ENCODE measurements around the gene GPD1L. TPM values are rescaled to one million over a fixed set of nuclear protein-coding genes. Genes with fewer than 3 reads are reported as not detected.

Gene GPD1L
- total and polyA plus RNA-seq, 2 of the 13 experiments (the other 11 are each of a cell fraction or from before 2014, with no cell fraction given) = 4.9 to 13.7 TPM

DNA sequence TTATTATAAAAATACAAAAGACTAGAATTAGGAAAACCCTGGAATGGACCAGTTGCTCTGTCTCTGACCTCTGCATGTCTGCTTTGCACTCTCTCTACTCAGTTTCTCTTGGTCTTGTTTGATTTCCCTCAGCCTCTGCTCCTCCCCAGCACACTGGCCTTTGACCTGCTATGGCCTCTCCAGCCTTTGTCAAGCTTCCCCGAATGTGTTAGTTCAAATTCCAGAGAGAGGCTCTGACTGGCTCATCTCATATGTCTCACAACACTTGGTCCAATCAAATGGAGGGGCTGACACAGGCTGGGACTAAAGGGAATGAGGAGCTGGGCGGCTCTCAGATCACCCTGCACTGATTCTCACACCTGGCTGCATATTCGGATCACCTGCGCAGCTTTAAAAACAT lies 79.7 kb downstream of the GPD1L start (continued):
- no peak for TF ChIP-seq ZNF142 (CRISPR knock-in tag; IDR thresholded peaks at IDR 0.05)
- TF ChIP-seq CREM (IDR thresholded peaks at IDR 0.05) = peak; percentile 53
- TF ChIP-seq CREM (CRISPR knock-in tag; IDR thresholded peaks at IDR 0.05) = no peak
- TF ChIP-seq, protein P1, sequence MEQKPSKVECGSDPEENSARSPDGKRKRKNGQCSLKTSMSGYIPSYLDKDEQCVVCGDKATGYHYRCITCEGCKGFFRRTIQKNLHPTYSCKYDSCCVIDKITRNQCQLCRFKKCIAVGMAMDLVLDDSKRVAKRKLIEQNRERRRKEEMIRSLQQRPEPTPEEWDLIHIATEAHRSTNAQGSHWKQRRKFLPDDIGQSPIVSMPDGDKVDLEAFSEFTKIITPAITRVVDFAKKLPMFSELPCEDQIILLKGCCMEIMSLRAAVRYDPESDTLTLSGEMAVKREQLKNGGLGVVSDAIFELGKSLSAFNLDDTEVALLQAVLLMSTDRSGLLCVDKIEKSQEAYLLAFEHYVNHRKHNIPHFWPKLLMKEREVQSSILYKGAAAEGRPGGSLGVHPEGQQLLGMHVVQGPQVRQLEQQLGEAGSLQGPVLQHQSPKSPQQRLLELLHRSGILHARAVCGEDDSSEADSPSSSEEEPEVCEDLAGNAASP (CRISPR knock-in tag; IDR thresholded peaks at IDR 0.05; ENCODE audit: borderline replicate concordance) = peak; percentile 62; the same call in 1 of the 2 replicates
- TF ChIP-seq ZMYM3 (CRISPR knock-in tag; IDR thresholded peaks at IDR 0.05) = 0 out of 2 replicates have a peak, but pooled peaks have one; percentile 17
- peak; percentile 86 for TF ChIP-seq RXRB (CRISPR knock-in tag; IDR thresholded peaks at IDR 0.05; ENCODE audit: borderline replicate concordance)
- TF ChIP-seq NR2F2 (IDR thresholded peaks at IDR 0.05; ENCODE audit: borderline replicate concordance, low read depth) = peak; percentile 97
- peak; percentile 78 for TF ChIP-seq FOXP4 (CRISPR knock-in tag; IDR thresholded peaks at IDR 0.05)
- peak; percentile 81 for TF ChIP-seq PPARG (CRISPR knock-in tag; conservative IDR thresholded peaks at IDR 0.05)
- peak; percentile 68 for TF ChIP-seq ZEB1 (IDR thresholded peaks at IDR 0.05; ENCODE audit: insufficient replicate concordance, low read depth)
- no peak for TF ChIP-seq ZNF558 (CRISPR knock-in tag; IDR thresholded peaks at IDR 0.05; ENCODE audit: borderline replicate concordance)
- 0 out of 2 replicates have a peak, but pooled peaks have one; percentile 30 for TF ChIP-seq SRF (IDR thresholded peaks at IDR 0.05; ENCODE audit: low read depth, low read length)
- TF ChIP-seq, protein P2, sequence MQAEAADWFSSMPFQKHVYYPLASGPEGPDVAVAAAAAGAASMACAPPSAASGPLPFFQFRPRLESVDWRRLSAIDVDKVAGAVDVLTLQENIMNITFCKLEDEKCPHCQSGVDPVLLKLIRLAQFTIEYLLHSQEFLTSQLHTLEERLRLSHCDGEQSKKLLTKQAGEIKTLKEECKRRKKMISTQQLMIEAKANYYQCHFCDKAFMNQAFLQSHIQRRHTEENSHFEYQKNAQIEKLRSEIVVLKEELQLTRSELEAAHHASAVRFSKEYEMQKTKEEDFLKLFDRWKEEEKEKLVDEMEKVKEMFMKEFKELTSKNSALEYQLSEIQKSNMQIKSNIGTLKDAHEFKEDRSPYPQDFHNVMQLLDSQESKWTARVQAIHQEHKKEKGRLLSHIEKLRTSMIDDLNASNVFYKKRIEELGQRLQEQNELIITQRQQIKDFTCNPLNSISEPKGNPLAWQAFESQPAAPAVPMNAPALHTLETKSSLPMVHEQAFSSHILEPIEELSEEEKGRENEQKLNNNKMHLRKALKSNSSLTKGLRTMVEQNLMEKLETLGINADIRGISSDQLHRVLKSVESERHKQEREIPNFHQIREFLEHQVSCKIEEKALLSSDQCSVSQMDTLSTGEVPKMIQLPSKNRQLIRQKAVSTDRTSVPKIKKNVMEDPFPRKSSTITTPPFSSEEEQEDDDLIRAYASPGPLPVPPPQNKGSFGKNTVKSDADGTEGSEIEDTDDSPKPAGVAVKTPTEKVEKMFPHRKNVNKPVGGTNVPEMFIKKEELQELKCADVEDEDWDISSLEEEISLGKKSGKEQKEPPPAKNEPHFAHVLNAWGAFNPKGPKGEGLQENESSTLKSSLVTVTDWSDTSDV (CRISPR knock-in tag; IDR thresholded peaks at IDR 0.05) = no peak
- TF ChIP-seq THAP11 (CRISPR knock-in tag; IDR thresholded peaks at IDR 0.05) = 0 out of 2 replicates have a peak, but pooled peaks have one; percentile 20
- TF ChIP-seq, protein P3, sequence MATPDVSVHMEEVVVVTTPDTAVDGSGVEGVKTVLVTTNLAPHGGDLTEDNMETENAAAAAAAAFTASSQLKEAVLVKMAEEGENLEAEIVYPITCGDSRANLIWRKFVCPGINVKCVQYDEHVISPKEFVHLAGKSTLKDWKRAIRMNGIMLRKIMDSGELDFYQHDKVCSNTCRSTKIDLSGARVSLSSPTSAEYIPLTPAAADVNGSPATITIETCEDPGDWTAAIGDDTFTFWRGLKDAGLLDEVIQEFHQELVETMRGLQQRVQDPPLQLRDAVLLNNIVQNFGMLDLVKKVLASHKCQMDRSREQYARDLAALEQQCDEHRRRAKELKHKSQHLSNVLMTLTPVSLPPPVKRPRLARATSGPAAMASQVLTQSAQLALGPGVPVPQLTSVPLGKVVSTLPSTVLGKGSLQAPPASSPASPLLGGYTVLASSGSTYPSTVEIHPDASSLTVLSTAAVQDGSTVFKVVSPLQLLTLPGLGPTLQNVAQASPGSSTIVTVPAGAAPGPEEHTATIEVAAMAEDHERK (CRISPR knock-in tag; IDR thresholded peaks at IDR 0.05; ENCODE audit: low read depth) = no peak
- peak; percentile 49; the same call in 1 of the 2 replicates for TF ChIP-seq SNAPC2 (CRISPR knock-in tag; IDR thresholded peaks at IDR 0.05)
- no peak for TF ChIP-seq ZNF678 (CRISPR knock-in tag; IDR thresholded peaks at IDR 0.05)
